Mesothelial cell of epicardium (in vitro differentiated cells): ENCODE results near the gene FBXW7. TPM values are rescaled to one million over a fixed set of nuclear protein-coding genes. Genes with fewer than 3 reads are reported as not detected.

Experiments
- DNase-seq, 2 experiments: peaks; one replicate each; pipeline ENCODE4 v3.0.0; 2021; ENCODE audit warnings: low spot score in 2 of 2; ENCODE audit not compliant: unreplicated experiment in 2 of 2
- H3K27ac Mint-ChIP-seq: 2 replicates; pipeline ENCODE4 v1.8.0; 2021; ENCODE audit warnings: mixed read lengths
- H3K27me3 Mint-ChIP-seq: 2 replicates; pipeline ENCODE4 v1.8.0; 2021; ENCODE audit warnings: low read depth, mixed read lengths
- H3K36me3 Mint-ChIP-seq: 2 replicates; pipeline ENCODE4 v1.8.0; 2021; ENCODE audit warnings: mixed read lengths
- H3K4me1 Mint-ChIP-seq: 2 replicates; pipeline ENCODE4 v1.8.0; 2021; ENCODE audit warnings: mixed read lengths
- H3K4me3 Mint-ChIP-seq: 2 replicates; pipeline ENCODE4 v1.8.0; 2021; ENCODE audit warnings: mild to moderate bottlenecking, moderate library complexity, mixed read lengths
- H3K9me3 Mint-ChIP-seq: 2 replicates; pipeline ENCODE4 v1.8.0; 2021; ENCODE audit warnings: mixed read lengths
- CTCF ChIP-seq: fragments of 200-600 bp; sonication (generic); IDR thresholded peaks from one replicate; pipeline ENCODE4 v1.5.0; 2021; ENCODE audit warnings: antibody characterized with exemption; ENCODE audit not compliant: unreplicated experiment
- total RNA-seq: library from RNA; stranded (reverse); gene quantifications from 3 replicates; pipeline ENCODE4 v1.2.1, GENCODE V29; 2021

Gene FBXW7
- total RNA-seq, 1 donor from 2014 or later: 46.4 TPM

- no peak for TF ChIP-seq CTCF
- peaks cover 8% of the 10 kb centered on the region for H3K4me1 Mint-ChIP-seq
- no peaks in the 10 kb centered on the region for H3K36me3 Mint-ChIP-seq
- H3K9me3 Mint-ChIP-seq: no peaks in the 10 kb centered on the region
- no peak overlapping the region for H3K4me3 Mint-ChIP-seq
- H3K27me3 Mint-ChIP-seq: no peaks in the 10 kb centered on the region
- DNase-seq: no peak
- H3K27ac Mint-ChIP-seq: no peak overlapping the region
Observed at GRCh38 chr4:152299553-152299952, 236.3 kb downstream of the FBXW7 start.

- no peak for TF ChIP-seq CTCF
- no peaks in the 10 kb centered on the region for H3K27me3 Mint-ChIP-seq
- no peak overlapping the region for H3K27ac Mint-ChIP-seq
- H3K36me3 Mint-ChIP-seq: no peaks in the 10 kb centered on the region
- peaks cover 7% of the 10 kb centered on the region for H3K4me1 Mint-ChIP-seq
- no peak overlapping the region for H3K4me3 Mint-ChIP-seq
- no peak for DNase-seq
- H3K9me3 Mint-ChIP-seq: no peaks in the 10 kb centered on the region
Observed at GRCh38 chr4:152296386-152296785, 239.5 kb downstream of the FBXW7 start.

GRCh38 chr4:152294765-152295164 is 241.1 kb downstream of the FBXW7 start:
- no peak for DNase-seq
- H3K36me3 Mint-ChIP-seq: no peaks in the 10 kb centered on the region
- H3K4me3 Mint-ChIP-seq: no peak overlapping the region
- H3K4me1 Mint-ChIP-seq: peaks cover 8% of the 10 kb centered on the region
- H3K9me3 Mint-ChIP-seq: no peaks in the 10 kb centered on the region
- no peak overlapping the region for H3K27ac Mint-ChIP-seq
- no peak for TF ChIP-seq CTCF
- H3K27me3 Mint-ChIP-seq: no peaks in the 10 kb centered on the region

GRCh38 chr4:152294331-152294730 is 241.6 kb downstream of the FBXW7 start:
- no peak overlapping the region for H3K4me3 Mint-ChIP-seq
- no peak overlapping the region for H3K27ac Mint-ChIP-seq
- no peak for TF ChIP-seq CTCF
- DNase-seq: no peak
- no peaks in the 10 kb centered on the region for H3K27me3 Mint-ChIP-seq
- H3K36me3 Mint-ChIP-seq: no peaks in the 10 kb centered on the region
- H3K9me3 Mint-ChIP-seq: no peaks in the 10 kb centered on the region
- H3K4me1 Mint-ChIP-seq: peaks cover 8% of the 10 kb centered on the region

- Mint-ChIP-seq H3K36me3 (no peaks in the 10 kb centered on the region), H3K27me3 (no peaks in the 10 kb centered on the region), H3K9me3 (no peaks in the 10 kb centered on the region), H3K27ac (no peak overlapping the region), H3K4me3 (no peak overlapping the region), H3K4me1 (peaks cover 8% of the 10 kb centered on the region)
- no peak for TF ChIP-seq CTCF
- DNase-seq: no peak
Observed at GRCh38 chr4:152293527-152293926, 242.4 kb downstream of the FBXW7 start.

- Mint-ChIP-seq H3K36me3 (no peaks in the 10 kb centered on the region), H3K4me1 (peaks cover 8% of the 10 kb centered on the region), H3K4me3 (no peak overlapping the region), H3K27me3 (no peaks in the 10 kb centered on the region), H3K27ac (no peak overlapping the region), H3K9me3 (no peaks in the 10 kb centered on the region)
- no peak for DNase-seq
- no peak for TF ChIP-seq CTCF
Observed at GRCh38 chr4:152290366-152290921, 245.4 kb downstream of the FBXW7 start.
